Measurements from ENCODE around the gene SRXN1.

The SRXN1 gene

DNA sequence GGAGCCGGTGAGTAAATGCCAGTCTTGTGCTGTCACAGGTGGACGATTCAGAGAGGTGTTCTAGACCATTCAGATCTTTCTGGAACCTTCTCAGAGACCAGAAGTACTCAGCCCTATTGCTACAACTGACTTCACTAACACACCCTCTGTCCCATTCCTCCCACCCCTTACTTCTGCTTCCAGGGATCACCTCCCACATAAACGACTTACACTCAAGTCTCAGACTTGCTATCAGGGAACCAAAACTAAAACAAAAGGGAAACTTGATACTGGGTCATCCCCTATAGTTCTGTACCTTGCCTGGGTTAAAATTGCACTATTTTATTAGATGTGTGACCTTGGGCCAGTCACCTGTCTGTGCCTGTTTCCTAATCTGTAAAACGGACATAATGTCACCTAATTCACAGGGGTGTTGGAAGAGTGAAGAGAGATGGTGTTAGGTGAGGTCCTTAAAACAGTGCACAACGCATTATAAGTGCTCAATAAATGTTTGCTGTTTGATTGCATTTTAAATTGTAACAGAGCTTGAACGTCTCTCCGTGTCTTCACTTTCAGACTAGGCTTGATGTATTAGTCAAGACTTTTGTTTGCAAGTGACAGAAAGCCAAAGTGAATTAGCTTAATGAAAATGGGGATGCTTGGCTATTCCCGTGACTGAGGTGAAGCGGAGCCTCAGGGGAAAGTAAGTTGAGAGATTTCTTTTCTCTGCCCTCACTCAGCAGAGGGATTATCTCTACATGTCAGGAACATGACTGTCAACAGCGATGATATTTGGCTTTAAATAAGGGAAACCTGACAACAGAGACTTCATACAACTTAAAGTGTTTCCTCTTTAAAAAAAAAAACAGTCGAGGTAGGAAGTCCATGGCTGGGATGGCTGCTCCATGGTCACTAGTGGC, 3.0 kb upstream of the SRXN1 start:
- TF ChIP-seq, protein P1, sequence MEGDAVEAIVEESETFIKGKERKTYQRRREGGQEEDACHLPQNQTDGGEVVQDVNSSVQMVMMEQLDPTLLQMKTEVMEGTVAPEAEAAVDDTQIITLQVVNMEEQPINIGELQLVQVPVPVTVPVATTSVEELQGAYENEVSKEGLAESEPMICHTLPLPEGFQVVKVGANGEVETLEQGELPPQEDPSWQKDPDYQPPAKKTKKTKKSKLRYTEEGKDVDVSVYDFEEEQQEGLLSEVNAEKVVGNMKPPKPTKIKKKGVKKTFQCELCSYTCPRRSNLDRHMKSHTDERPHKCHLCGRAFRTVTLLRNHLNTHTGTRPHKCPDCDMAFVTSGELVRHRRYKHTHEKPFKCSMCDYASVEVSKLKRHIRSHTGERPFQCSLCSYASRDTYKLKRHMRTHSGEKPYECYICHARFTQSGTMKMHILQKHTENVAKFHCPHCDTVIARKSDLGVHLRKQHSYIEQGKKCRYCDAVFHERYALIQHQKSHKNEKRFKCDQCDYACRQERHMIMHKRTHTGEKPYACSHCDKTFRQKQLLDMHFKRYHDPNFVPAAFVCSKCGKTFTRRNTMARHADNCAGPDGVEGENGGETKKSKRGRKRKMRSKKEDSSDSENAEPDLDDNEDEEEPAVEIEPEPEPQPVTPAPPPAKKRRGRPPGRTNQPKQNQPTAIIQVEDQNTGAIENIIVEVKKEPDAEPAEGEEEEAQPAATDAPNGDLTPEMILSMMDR (IDR thresholded peaks at IDR 0.05; ENCODE audit: low read depth, low read length, missing control alignments) = no peak
- H3K4me3 ChIP-seq (ENCODE audit: low read depth, low read length) = no peak overlapping the region
- no peak for DNase-seq (ENCODE audit: low read depth)

- no peak overlapping the region for H3K4me3 ChIP-seq (ENCODE audit: low read depth, low read length)
- no peak for DNase-seq (ENCODE audit: low read depth)
- TF ChIP-seq, protein P1 (IDR thresholded peaks at IDR 0.05; ENCODE audit: low read depth, low read length, missing control alignments) = no peak
Observed at GRCh38 chr20:654417-654750, 1.4 kb upstream of the SRXN1 start.

DNA sequence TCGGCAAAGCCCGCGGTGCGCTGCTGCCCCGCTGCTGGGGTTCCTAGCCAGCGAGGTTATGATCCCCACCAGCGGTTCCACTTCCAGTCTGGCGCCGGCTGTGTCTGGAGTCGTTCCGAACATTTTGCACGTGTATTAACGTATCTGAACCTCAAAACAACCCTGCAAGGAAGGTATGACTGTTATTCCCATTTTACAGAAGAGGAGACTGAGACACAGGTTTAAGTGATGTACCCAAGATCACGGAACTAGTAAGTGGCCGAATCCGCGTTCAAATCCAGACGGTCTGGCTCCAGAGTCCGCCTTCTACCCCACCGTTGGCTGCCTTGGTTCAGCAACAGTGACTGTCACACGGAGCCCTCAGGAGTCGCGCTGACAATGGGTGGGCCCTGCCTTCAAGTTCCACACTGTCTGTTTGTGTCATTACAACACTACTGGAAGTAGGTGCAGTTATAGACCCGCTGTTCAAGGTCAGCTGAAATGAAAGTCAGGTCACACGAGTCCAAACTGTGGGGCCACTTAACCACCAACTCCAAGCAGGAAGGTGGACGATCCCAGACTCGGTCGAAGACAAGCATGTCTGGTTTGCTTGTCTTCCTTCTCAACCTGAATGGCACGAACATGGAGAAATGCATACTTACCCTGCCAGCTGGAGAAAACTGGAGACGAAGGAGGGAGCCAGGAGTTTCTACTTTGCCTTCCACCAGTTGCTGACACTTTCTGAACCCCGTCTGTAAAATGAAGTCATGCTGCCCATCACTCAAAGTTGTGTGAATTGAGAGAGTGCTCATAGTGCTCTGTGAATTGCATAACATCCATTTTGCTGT, 803 bp upstream of the SRXN1 start:
- TF ChIP-seq, protein P1 (IDR thresholded peaks at IDR 0.05; ENCODE audit: low read depth, low read length, missing control alignments) = no peak
- no peak for DNase-seq (ENCODE audit: low read depth)

GRCh38 chr20:652615-653109, 338 bp downstream of the SRXN1 start:
- H3K4me3 ChIP-seq (ENCODE audit: low read depth, low read length) = peak overlapping the region; percentile 83
- TF ChIP-seq, protein P1 (IDR thresholded peaks at IDR 0.05; ENCODE audit: low read depth, low read length, missing control alignments) = no peak
- no peak for DNase-seq (ENCODE audit: low read depth)

More for the DNA sequence above, 803 bp upstream of the SRXN1 start:
- H3K4me3 ChIP-seq (ENCODE audit: low read depth, low read length) = peak overlapping the region; percentile 83

DNA sequence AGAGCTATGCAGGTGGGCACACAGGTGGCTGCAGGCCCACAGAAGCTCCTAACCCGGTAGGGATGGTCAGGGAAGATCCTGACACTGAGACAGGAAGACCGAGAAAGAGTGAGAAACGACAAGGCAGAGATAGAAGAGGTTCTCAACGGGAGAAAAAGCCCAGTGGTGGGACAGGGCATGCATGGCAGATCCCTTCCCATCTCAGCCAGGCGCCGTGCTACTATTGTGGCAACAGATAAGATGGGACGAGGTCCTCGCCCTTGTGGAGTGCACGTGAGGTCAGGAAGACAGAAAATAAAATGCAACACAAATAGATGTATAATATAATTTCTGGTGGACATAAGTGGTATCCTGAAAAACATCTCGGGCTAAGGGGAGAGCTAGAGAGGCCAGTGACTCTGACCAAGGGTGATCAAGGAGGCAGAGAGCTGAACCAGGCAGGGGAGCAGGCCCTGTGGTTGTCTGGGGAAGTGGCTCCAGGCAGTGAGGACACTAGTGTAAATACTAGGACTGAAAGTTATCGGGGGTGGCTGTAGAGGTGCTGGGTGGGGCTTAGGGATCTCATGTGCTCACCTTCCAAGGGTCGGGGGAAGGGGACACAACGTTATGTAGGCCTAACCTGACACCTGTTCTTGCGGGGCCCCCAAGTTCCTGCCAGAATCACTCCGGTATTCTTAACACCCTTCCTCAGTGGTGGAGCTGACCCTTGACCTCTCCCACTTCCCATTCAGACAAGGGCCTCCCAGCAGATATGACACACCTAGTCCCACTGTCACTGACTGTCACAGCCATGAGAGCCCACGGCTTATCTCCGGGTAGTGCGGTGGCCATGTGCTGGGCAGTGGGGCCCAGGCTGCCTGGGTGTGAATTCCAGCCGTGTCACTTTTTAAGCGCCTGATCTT, 1.0 kb downstream of the SRXN1 start:
- DNase-seq (ENCODE audit: low read depth) = no peak
- TF ChIP-seq, protein P1 (IDR thresholded peaks at IDR 0.05; ENCODE audit: low read depth, low read length, missing control alignments) = no peak
- peak overlapping the region; percentile 83 for H3K4me3 ChIP-seq (ENCODE audit: low read depth, low read length)

DNA sequence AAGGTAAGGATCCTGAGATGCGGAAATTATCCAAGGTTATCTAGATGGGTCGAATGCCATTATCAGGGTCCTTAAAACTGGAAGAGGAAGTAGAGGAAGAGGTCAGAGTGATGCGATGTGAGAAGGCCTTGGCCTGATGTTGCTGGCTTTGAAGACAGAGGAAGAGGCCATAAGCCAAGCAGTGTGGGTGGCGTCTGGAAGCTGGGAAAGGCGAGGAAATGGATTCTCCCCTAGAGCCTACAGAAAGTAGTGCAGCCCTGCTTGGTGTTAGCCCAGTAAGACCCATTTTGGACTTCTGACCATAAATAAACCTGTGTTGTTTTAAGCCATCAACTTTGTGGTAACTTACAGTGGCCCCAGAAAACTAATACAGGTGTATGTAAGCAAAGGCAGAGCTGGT, 2.0 kb downstream of the SRXN1 start:
- no peak overlapping the region for H3K4me3 ChIP-seq (ENCODE audit: low read depth, low read length)
- TF ChIP-seq, protein P1 (IDR thresholded peaks at IDR 0.05; ENCODE audit: low read depth, low read length, missing control alignments) = peak; percentile 21
- DNase-seq (ENCODE audit: low read depth) = no peak

Data from GM12864 (cell line).